Fibroblast of the conjunctiva (primary cell): Measurements from ENCODE around the gene PRELID2.
"Not testable (repeated sequence)": the region's sequence is repeated elsewhere in the genome, so short reads cannot be mapped to it uniquely, and the experiment has no call there.

ENCODE experiments used
- DNase-seq: peaks from one replicate; pipeline ENCODE4 v3.0.0-alpha.2; 2010; ENCODE audit warnings: low read depth

Gene PRELID2

GRCh38 chr5:145750199-145750598, 84.9 kb downstream of the PRELID2 start:
- no peak for DNase-seq

GRCh38 chr5:145743396-145744061, 91.6 kb downstream of the PRELID2 start:
- DNase-seq: no peak

- no peak for DNase-seq
These were observed 95.3 kb downstream of the PRELID2 start for GRCh38 chr5:145739843-145740242.

- DNase-seq: no peak
These were observed 96.9 kb downstream of the PRELID2 start for GRCh38 chr5:145738227-145738626.

DNA sequence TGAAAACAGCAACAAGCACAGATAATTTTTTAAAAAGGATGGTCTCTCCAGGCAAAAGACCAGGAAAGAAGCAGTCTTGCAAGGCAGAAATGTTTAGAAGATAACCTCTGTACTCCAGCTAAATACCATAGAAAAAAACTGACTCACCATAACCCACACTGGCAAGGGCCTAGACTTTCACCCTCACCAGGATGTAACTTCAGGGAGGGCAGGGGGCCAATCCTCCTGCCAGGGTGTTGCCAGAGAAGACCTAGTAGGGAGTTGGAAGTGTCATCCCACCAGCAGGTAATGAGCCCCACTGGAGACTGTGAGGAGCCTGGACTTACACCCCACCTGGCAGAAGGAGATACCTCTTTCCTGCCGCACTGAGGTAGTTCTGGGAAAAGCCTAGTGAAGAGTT, 97.6 kb downstream of the PRELID2 start:
- DNase-seq: no peak

DNA sequence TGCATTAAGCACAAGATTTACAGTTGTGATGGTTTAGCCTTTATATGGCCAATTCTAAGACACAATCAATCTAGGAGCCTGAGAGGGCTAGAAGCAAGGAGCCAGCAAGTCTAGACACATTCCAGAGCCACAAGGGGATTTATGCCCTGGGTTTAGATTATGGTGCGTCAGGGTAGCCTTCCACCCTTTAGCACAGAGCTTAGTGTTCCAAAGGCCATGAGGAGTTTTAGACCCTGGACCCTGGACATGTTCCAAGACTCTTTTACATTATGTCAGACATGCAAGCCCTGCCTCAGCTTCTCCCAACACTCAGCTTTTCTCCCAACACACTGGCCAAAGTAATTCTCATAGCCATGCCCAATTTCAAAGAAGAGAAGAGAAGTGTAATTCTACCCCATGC, 105.2 kb downstream of the PRELID2 start:
- DNase-seq: not testable (repeated sequence)

DNA sequence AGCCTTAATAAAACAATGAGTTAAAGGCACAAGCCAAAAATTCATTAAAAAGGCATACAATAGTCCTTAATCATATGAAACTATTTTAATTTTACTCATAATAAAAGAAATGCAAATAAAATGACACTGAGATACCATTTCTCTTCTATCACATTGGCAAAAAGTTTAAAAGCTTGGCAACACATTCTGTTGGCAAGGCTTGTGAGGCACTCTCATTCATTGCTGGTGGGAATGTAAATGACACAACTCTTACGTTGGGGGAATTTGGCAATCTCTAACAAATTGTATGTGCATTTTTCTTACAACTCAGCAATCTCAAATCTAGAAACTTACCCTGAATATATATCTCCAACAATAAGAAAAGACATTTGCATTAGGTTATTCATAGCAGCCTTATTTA, 111.6 kb downstream of the PRELID2 start:
- DNase-seq: no peak

- peak; percentile 4 for DNase-seq
These were observed 116.2 kb downstream of the PRELID2 start for GRCh38 chr5:145718956-145719355.

DNA sequence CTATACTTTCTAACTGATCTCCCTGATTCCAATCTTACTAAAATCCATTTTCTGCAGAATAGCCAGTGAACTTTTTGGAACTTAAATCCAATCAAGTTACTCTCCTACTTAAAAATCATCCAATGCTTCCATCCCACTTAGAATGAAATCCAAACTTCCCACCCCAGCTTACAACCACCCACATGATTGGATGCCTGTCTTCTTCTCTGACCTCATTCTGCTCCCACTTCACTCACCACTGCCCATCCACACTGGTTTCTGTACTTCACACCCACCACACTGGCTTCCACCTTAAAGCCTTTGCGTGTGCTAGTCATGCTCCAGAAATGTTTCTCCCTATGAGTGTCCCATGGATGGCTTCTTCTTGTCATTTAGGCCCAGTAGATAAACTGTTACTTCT, 119.7 kb downstream of the PRELID2 start:
- no peak for DNase-seq

DNA sequence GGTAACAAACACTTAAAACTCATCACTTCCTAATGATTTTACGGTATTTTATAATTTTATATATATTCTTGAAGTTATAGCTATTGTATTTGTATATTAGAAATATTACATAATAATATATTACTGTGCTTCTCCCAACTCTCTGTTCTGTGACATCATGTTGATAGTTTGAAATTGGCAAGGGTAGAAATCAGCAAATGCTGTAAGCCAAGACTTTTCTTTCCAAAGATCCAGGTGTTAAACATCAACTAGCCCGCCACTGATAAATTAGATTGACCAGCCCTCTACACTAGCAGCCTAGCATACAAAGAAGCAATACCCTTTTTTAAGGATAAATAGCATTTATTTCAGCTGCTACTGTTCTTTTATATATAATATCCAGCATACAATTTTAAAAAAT, 122.9 kb downstream of the PRELID2 start:
- no peak for DNase-seq

DNA sequence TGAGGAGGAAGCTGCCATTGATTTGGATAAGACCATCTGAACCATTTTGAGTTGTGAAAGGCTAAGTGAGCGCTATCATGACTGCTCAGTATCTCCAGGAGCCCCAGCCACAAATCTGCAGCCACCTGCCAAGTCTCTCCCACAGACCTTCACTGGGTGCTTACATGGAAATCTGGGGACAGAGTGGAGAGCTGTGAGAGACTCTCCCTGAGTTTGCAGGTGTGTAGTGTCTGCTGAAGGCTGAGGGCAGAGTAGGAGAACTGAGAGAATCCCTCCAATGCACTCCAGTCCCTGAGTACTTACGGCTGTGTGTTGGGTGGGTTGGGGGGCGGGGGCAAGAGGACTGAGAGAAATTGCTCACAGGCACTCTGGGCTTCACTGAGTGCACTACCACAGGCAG, 123.7 kb downstream of the PRELID2 start:
- no peak for DNase-seq
